Measurements from ENCODE around the gene GFRA3.

GRCh38 chr5:138276402-138277054 lies 2.1 kb upstream of the GFRA3 start:
- no peak for TF ChIP-seq ZNF274 (IDR thresholded peaks at IDR 0.05; ENCODE audit: low read depth, low read length)
- TF ChIP-seq SUZ12 (IDR thresholded peaks at IDR 0.05; ENCODE audit: extremely low read depth, insufficient read depth, insufficient read length), result no peak
- TF ChIP-seq YY1 (IDR thresholded peaks at IDR 0.05; ENCODE audit: insufficient read depth, insufficient read length), result no peak

All from NT2/D1 (cell line).